Measurements from ENCODE around the gene SLC30A1.
"Not testable (repeated sequence)": the region's sequence is repeated elsewhere in the genome, so short reads cannot be mapped to it uniquely, and the experiment has no call there.

The SLC30A1 gene

GRCh38 chr1:211578640-211579439, at the start of gene SLC30A1:
SLC30A1 (minus strand) TSS chr1:211579161; CDS start chr1:211578612, 549 bp downstream.
- H3K9me3 Mint-ChIP-seq = no peaks in the 10 kb centered on the region
- peaks cover 31% of the 10 kb centered on the region for H3K4me1 Mint-ChIP-seq (ENCODE audit: low read depth)
- peaks cover 14% of the 10 kb centered on the region for H3K36me3 Mint-ChIP-seq (ENCODE audit: low read depth)
- peaks cover 5% of the 10 kb centered on the region for H3K27me3 Mint-ChIP-seq (ENCODE audit: low read depth)
- H3K4me3 Mint-ChIP-seq = peak within 1 kb of the TSS; percentile 88
- H3K27ac Mint-ChIP-seq = peak within 1 kb of the TSS; percentile 81

- H3K4me3 Mint-ChIP-seq = no peak overlapping the region
- no peak overlapping the region for H3K27ac Mint-ChIP-seq
- H3K36me3 Mint-ChIP-seq (ENCODE audit: low read depth) = no peaks in the 10 kb centered on the region
- peaks cover 6% of the 10 kb centered on the region for H3K27me3 Mint-ChIP-seq (ENCODE audit: low read depth)
- H3K9me3 Mint-ChIP-seq = no peaks in the 10 kb centered on the region
- H3K4me1 Mint-ChIP-seq (ENCODE audit: low read depth) = peaks cover 9% of the 10 kb centered on the region
Observed at GRCh38 chr1:211628417-211628816, 49.5 kb upstream of the SLC30A1 start.

- no peaks in the 10 kb centered on the region for H3K36me3 Mint-ChIP-seq (ENCODE audit: low read depth)
- peaks cover 6% of the 10 kb centered on the region for H3K27me3 Mint-ChIP-seq (ENCODE audit: low read depth)
- no peaks in the 10 kb centered on the region for H3K9me3 Mint-ChIP-seq
- H3K27ac Mint-ChIP-seq = no peak overlapping the region
- peaks cover 14% of the 10 kb centered on the region for H3K4me1 Mint-ChIP-seq (ENCODE audit: low read depth)
- H3K4me3 Mint-ChIP-seq = no peak overlapping the region
Observed at GRCh38 chr1:211627259-211627658, 48.3 kb upstream of the SLC30A1 start.

GRCh38 chr1:211625866-211626265, 46.9 kb upstream of the SLC30A1 start:
- not testable (repeated sequence) for H3K27ac Mint-ChIP-seq; H3K27me3 Mint-ChIP-seq (ENCODE audit: low read depth); H3K4me3 Mint-ChIP-seq; H3K9me3 Mint-ChIP-seq; H3K36me3 Mint-ChIP-seq (ENCODE audit: low read depth)
- H3K4me1 Mint-ChIP-seq (ENCODE audit: low read depth) = peaks cover 14% of the 10 kb centered on the region

- H3K4me1 Mint-ChIP-seq (ENCODE audit: low read depth) = peaks cover 14% of the 10 kb centered on the region
- H3K9me3 Mint-ChIP-seq = no peaks in the 10 kb centered on the region
- H3K27ac Mint-ChIP-seq = no peak overlapping the region
- no peaks in the 10 kb centered on the region for H3K36me3 Mint-ChIP-seq (ENCODE audit: low read depth)
- H3K27me3 Mint-ChIP-seq (ENCODE audit: low read depth) = peaks cover 6% of the 10 kb centered on the region
- H3K4me3 Mint-ChIP-seq = no peak overlapping the region
Observed at GRCh38 chr1:211625040-211625439, 46.1 kb upstream of the SLC30A1 start.

GRCh38 chr1:211623515-211623914, 44.6 kb upstream of the SLC30A1 start:
- Mint-ChIP-seq H3K9me3 (no peaks in the 10 kb centered on the region), H3K36me3 (ENCODE audit: low read depth) (no peaks in the 10 kb centered on the region), H3K27me3 (ENCODE audit: low read depth) (no peaks in the 10 kb centered on the region), H3K4me1 (ENCODE audit: low read depth) (peaks cover 14% of the 10 kb centered on the region), H3K4me3 (no peak overlapping the region), H3K27ac (no peak overlapping the region)

- no peaks in the 10 kb centered on the region for H3K27me3 Mint-ChIP-seq (ENCODE audit: low read depth)
- H3K4me1 Mint-ChIP-seq (ENCODE audit: low read depth) = peaks cover 14% of the 10 kb centered on the region
- H3K36me3 Mint-ChIP-seq (ENCODE audit: low read depth) = no peaks in the 10 kb centered on the region
- H3K4me3 Mint-ChIP-seq = no peak overlapping the region
- H3K9me3 Mint-ChIP-seq = no peaks in the 10 kb centered on the region
- H3K27ac Mint-ChIP-seq = no peak overlapping the region
Observed at GRCh38 chr1:211621447-211622198, 42.7 kb upstream of the SLC30A1 start.

GRCh38 chr1:211620097-211620496, 41.1 kb upstream of the SLC30A1 start:
- H3K4me3 Mint-ChIP-seq = no peak overlapping the region
- H3K4me1 Mint-ChIP-seq (ENCODE audit: low read depth) = peaks cover 13% of the 10 kb centered on the region
- H3K27me3 Mint-ChIP-seq (ENCODE audit: low read depth) = no peaks in the 10 kb centered on the region
- H3K27ac Mint-ChIP-seq = no peak overlapping the region
- H3K36me3 Mint-ChIP-seq (ENCODE audit: low read depth) = no peaks in the 10 kb centered on the region
- no peaks in the 10 kb centered on the region for H3K9me3 Mint-ChIP-seq

- Mint-ChIP-seq H3K36me3 (ENCODE audit: low read depth) (no peaks in the 10 kb centered on the region), H3K27me3 (ENCODE audit: low read depth) (no peaks in the 10 kb centered on the region), H3K9me3 (no peaks in the 10 kb centered on the region), H3K4me1 (ENCODE audit: low read depth) (peaks cover 11% of the 10 kb centered on the region), H3K27ac (no peak overlapping the region), H3K4me3 (no peak overlapping the region)
Observed at GRCh38 chr1:211619033-211619996, 40.4 kb upstream of the SLC30A1 start.

- H3K27me3 Mint-ChIP-seq (ENCODE audit: low read depth) = no peaks in the 10 kb centered on the region
- H3K27ac Mint-ChIP-seq = no peak overlapping the region
- no peaks in the 10 kb centered on the region for H3K36me3 Mint-ChIP-seq (ENCODE audit: low read depth)
- no peaks in the 10 kb centered on the region for H3K9me3 Mint-ChIP-seq
- H3K4me3 Mint-ChIP-seq = no peak overlapping the region
- peaks cover 2% of the 10 kb centered on the region for H3K4me1 Mint-ChIP-seq (ENCODE audit: low read depth)
Observed at GRCh38 chr1:211616965-211617297, 38.0 kb upstream of the SLC30A1 start.

- no peaks in the 10 kb centered on the region for H3K27me3 Mint-ChIP-seq (ENCODE audit: low read depth)
- no peak overlapping the region for H3K4me3 Mint-ChIP-seq
- no peaks in the 10 kb centered on the region for H3K9me3 Mint-ChIP-seq
- H3K27ac Mint-ChIP-seq = no peak overlapping the region
- no peaks in the 10 kb centered on the region for H3K36me3 Mint-ChIP-seq (ENCODE audit: low read depth)
- peaks cover 2% of the 10 kb centered on the region for H3K4me1 Mint-ChIP-seq (ENCODE audit: low read depth)
Observed at GRCh38 chr1:211616231-211616964, 37.4 kb upstream of the SLC30A1 start.

- no peaks in the 10 kb centered on the region for H3K9me3 Mint-ChIP-seq
- H3K4me1 Mint-ChIP-seq (ENCODE audit: low read depth) = peaks cover 2% of the 10 kb centered on the region
- no peak overlapping the region for H3K27ac Mint-ChIP-seq
- H3K4me3 Mint-ChIP-seq = no peak overlapping the region
- no peaks in the 10 kb centered on the region for H3K36me3 Mint-ChIP-seq (ENCODE audit: low read depth)
- no peaks in the 10 kb centered on the region for H3K27me3 Mint-ChIP-seq (ENCODE audit: low read depth)
Observed at GRCh38 chr1:211614615-211615014, 35.7 kb upstream of the SLC30A1 start.

GRCh38 chr1:211613951-211614350, 35.0 kb upstream of the SLC30A1 start:
- Mint-ChIP-seq H3K4me1 (ENCODE audit: low read depth) (peaks cover 2% of the 10 kb centered on the region), H3K36me3 (ENCODE audit: low read depth) (no peaks in the 10 kb centered on the region), H3K4me3 (no peak overlapping the region), H3K9me3 (no peaks in the 10 kb centered on the region), H3K27me3 (ENCODE audit: low read depth) (no peaks in the 10 kb centered on the region), H3K27ac (no peak overlapping the region)

All from T-helper 1 cell treated with Interleukin-12 subunit alpha and Interleukin-12 subunit beta and Interleukin-4 antibody, amounts not matched to agents 30 μg/mL and 1 μg/mL, for 36 hours (primary cell).